HepG2 (cell line): ENCODE results near the gene CTRB2. TPM values are rescaled to one million over a fixed set of nuclear protein-coding genes. Genes with fewer than 3 reads are reported as not detected.

Experiments
- ATAC-seq: fragments of 200-7000 bp; cut with Tn5 transposase; 3 replicates; pipeline ENCODE4 v1.9.1; 2020; ENCODE audit warnings: mild to moderate bottlenecking, moderate library complexity
- BruUV-seq: library from RNA; stranded (reverse); fragments of 400-500 nt; replicated peaks from 2 replicates; lab custom pipeline; 2021; lab: Mats Ljungman, UMichigan
- CTCF ChIA-PET: fragments of 300-600 bp; formaldehyde crosslinking; extraction: SDS; loops from one replicate; lab custom pipeline; 2021; ENCODE audit warnings: low total read pairs, inconsistent platforms, low intra/inter-chr PET ratio; lab: Yijun Ruan, JAX
- POLR2A ChIA-PET: fragments of 350-600 bp; sonication (Branson Sonifier 250); formaldehyde crosslinking; loops from one replicate; lab custom pipeline; 2020; ENCODE audit warnings: antibody characterized with exemption, inconsistent platforms; lab: Yijun Ruan, JAX
- DNase-seq: peaks from one replicate; pipeline ENCODE4 v3.0.0-alpha.2; 2015; ENCODE audit warnings: low spot score
- FAIRE-seq: peaks from 3 replicates; lab custom pipeline; 2011; peaks lifted over from hg19 to GRCh38; lab: Jason Lieb, UNC
- H2AFZ ChIP-seq: one replicate; pipeline ENCODE4 v1.6.1; 2011; ENCODE audit warnings: low read length, inconsistent platforms
- H3K27ac ChIP-seq: fragments of 300-600 bp; 3 replicates; pipeline ENCODE4 v1.8.0; 2011; ENCODE audit warnings: mixed run types, mild to moderate bottlenecking, mixed read lengths, low read length, inconsistent platforms; ENCODE audit not compliant: insufficient read depth; ENCODE audit errors: extremely low read length
- H3K27me3 ChIP-seq, 2 experiments: fragments of 200-600 bp in 1 of 2; 2 replicates in 1 of 2; 3 replicates in 1 of 2; pipeline versions ENCODE4 v1.6.0 to v1.8.0; 2011; ENCODE audit warnings: low read length in 2 of 2, mild to moderate bottlenecking in 2 of 2, moderate library complexity in 2 of 2, inconsistent platforms in 1 of 2; ENCODE audit not compliant: insufficient read depth in 2 of 2, control insufficient read depth in 1 of 2
- H3K36me3 ChIP-seq, 2 experiments: fragments of 200-600 bp in 1 of 2; replicated peaks in 1 of 2; 2 replicates in 1 of 2; 3 replicates in 1 of 2; pipeline versions ENCODE4 v1.5.1 to v1.8.0; 2011; ENCODE audit warnings: low read length in 2 of 2, inconsistent platforms in 1 of 2; ENCODE audit not compliant: insufficient read depth in 2 of 2, control insufficient read depth in 1 of 2
- H3K4me1 ChIP-seq: 2 replicates; pipeline ENCODE4 v1.5.1; 2012; ENCODE audit warnings: low read length, inconsistent platforms; ENCODE audit not compliant: insufficient read depth
- H3K4me2 ChIP-seq: 2 replicates; pipeline ENCODE4 v1.6.0; 2011; ENCODE audit warnings: low read depth, low read length, inconsistent platforms
- H3K4me3 ChIP-seq, 3 experiments: fragments of 200-600 bp in 1 of 3; sonication (generic), shearing (Covaris generic) in 1 of 3; replicated peaks in 1 of 3; 2 replicates each; pipeline ENCODE4 v1.5.1; 2011 to 2016; ENCODE audit warnings: low read length in 3 of 3, inconsistent platforms in 2 of 3, low read depth in 2 of 3, mild to moderate bottlenecking in 2 of 3, control low read depth in 1 of 3, mixed read lengths in 1 of 3; ENCODE audit not compliant: insufficient read depth in 1 of 3
- H3K79me2 ChIP-seq: one replicate; pipeline ENCODE4 v1.6.1; 2011; ENCODE audit warnings: low read length, inconsistent platforms; ENCODE audit not compliant: insufficient read depth
- H3K9ac ChIP-seq: 2 replicates; pipeline ENCODE4 v1.6.0; 2011; ENCODE audit warnings: mild to moderate bottlenecking, low read depth, low read length, inconsistent platforms; ENCODE audit not compliant: insufficient read depth
- H3K9me3 ChIP-seq: 2 replicates; pipeline ENCODE4 v1.5.1; 2012; ENCODE audit warnings: mild to moderate bottlenecking, low read length
- H4K20me1 ChIP-seq: 2 replicates; pipeline ENCODE4 v1.6.0; 2011; ENCODE audit warnings: inconsistent platforms, mild to moderate bottlenecking, low read length, moderate library complexity; ENCODE audit not compliant: insufficient read depth
- ATF5 ChIP-seq: sonication (generic); formaldehyde crosslinking; IDR thresholded peaks from 2 replicates; pipeline ENCODE4 v1.4.0; 2020; ENCODE audit warnings: mild to moderate bottlenecking, low read depth, missing genetic modification reagents
- CENPT ChIP-seq: sonication (generic); formaldehyde crosslinking; IDR thresholded peaks from 2 replicates; pipeline ENCODE4 v1.8.0; 2022; ENCODE audit warnings: low read depth, mild to moderate bottlenecking, moderate library complexity, missing genetic modification reagents
- ELF1 ChIP-seq: sonication (generic); formaldehyde crosslinking; IDR thresholded peaks from 2 replicates; pipeline ENCODE4 v1.4.0; 2020; ENCODE audit warnings: missing genetic modification reagents
- EZH2 ChIP-seq: conservative IDR thresholded peaks from 2 replicates; pipeline ENCODE4 v1.6.1; 2012; ENCODE audit warnings: mild to moderate bottlenecking, low read depth, low read length, moderate library complexity
- GPBP1L1 ChIP-seq: sonication (generic); formaldehyde crosslinking; IDR thresholded peaks from 2 replicates; pipeline ENCODE4 v1.5.0; 2020; ENCODE audit warnings: mild to moderate bottlenecking, missing genetic modification reagents
- IKZF4 ChIP-seq: sonication (generic); formaldehyde crosslinking; IDR thresholded peaks from 2 replicates; pipeline ENCODE4 v1.5.1; 2020; ENCODE audit warnings: borderline replicate concordance, mild to moderate bottlenecking, low read depth, missing genetic modification reagents; ENCODE audit errors: not compliant biosample characterization
- NR2F2 ChIP-seq: IDR thresholded peaks from 2 replicates; pipeline ENCODE4 v1.6.1; 2012; ENCODE audit warnings: low read depth, inconsistent platforms, borderline replicate concordance
- REST ChIP-seq, 2 experiments: IDR thresholded peaks; 2 replicates each; pipeline ENCODE4 v1.6.1; 2011 to 2012; ENCODE audit warnings: low read length in 2 of 2, borderline replicate concordance in 1 of 2, low read depth in 1 of 2, mild to moderate bottlenecking in 1 of 2, moderate library complexity in 1 of 2
- SP2 ChIP-seq: sonication (generic); formaldehyde crosslinking; IDR thresholded peaks from 2 replicates; pipeline ENCODE4 v1.5.1; 2020; ENCODE audit warnings: mild to moderate bottlenecking, missing genetic modification reagents
- TAF1 ChIP-seq: sonication (generic); formaldehyde crosslinking; IDR thresholded peaks from 2 replicates; pipeline ENCODE4 v1.4.0; 2020; ENCODE audit warnings: missing genetic modification reagents
- ZBTB14 ChIP-seq: sonication (generic); formaldehyde crosslinking; IDR thresholded peaks from 2 replicates; pipeline ENCODE4 v1.4.0; 2020; ENCODE audit warnings: missing genetic modification reagents
- ZIK1 ChIP-seq: sonication (generic); formaldehyde crosslinking; IDR thresholded peaks from 2 replicates; pipeline ENCODE4 v1.5.0; 2020; ENCODE audit warnings: mild to moderate bottlenecking, low read depth, missing genetic modification reagents, borderline replicate concordance
- ZNF34 ChIP-seq: sonication (generic); formaldehyde crosslinking; IDR thresholded peaks from 2 replicates; pipeline ENCODE4 v1.4.0; 2020; ENCODE audit warnings: mild to moderate bottlenecking, missing genetic modification reagents, borderline replicate concordance
- ZNF382 ChIP-seq: sonication (generic); formaldehyde crosslinking; IDR thresholded peaks from 2 replicates; pipeline ENCODE4 v1.5.0; 2020; ENCODE audit warnings: missing genetic modification reagents, mild to moderate bottlenecking, borderline replicate concordance
- ZNF747 ChIP-seq: sonication (generic); formaldehyde crosslinking; IDR thresholded peaks from 2 replicates; pipeline ENCODE4 v1.8.1; 2023; ENCODE audit warnings: missing genetic modification reagents, mild to moderate bottlenecking, borderline replicate concordance
- WGBS: methylation state at CpG from one replicate; pipeline ENCODE4 v1.1.6; 2017; ENCODE audit warnings: low lambda C conversion rate; 5-methylcytosine and 5-hydroxymethylcytosine counted together
- in situ Hi-C: cut with HindIII; loops from 2 replicates; pipeline ENCODE4 v1.10.0; 2017; ENCODE audit warnings: low pct_unique_long_range_greater_than_20kb; ENCODE audit not compliant: extremely low pct_ligation_motif_present
- intact Hi-C: fragments of 100-400 bp; cut with micrococcal nuclease; formaldehyde crosslinking; loops from one replicate; pipeline ENCODE4 v1.10.0; 2022; ENCODE audit not compliant: unreplicated experiment
- polyA plus RNA-seq, 8 experiments: library from polyadenylated mRNA; depleted of rRNA in 3 of 8; stranded (reverse) in 7 of 8; unstranded in 1 of 8; fragments of >200 nt; fragmentation: Illumina TruSeq in 4 of 8; extraction: Trizol in 4 of 8; gene quantifications; 2 replicates each; pipeline versions ENCODE4 v1.2.1 to v1.2.3, GENCODE V29; 2011 to 2016; ENCODE audit warnings: low read depth in 4 of 8, missing spikeins in 1 of 8, mixed read lengths in 1 of 8; ENCODE audit not compliant: insufficient read depth in 1 of 8
- total RNA-seq, 5 experiments: library from RNA; depleted of rRNA; stranded (reverse); fragments of >200 nt; fragmentation: Illumina TruSeq; extraction: Trizol; gene quantifications; 2 replicates each; pipeline ENCODE4 v1.2.3, GENCODE V29; 2016; ENCODE audit warnings: low read depth in 1 of 5

Gene CTRB2
- total and polyA plus RNA-seq, 2 of the 13 experiments (the other 11 are each of a cell fraction or from before 2014, with no cell fraction given), result 0.13 TPM; not detected in 1

GRCh38 chr16:75250809-75251279 lies 43.9 kb upstream of the CTRB2 start:
- POLR2A ChIA-PET, result interaction anchor here (0.6 to 14.7 kb wide), 9 partner anchors 12 to 136 kb away, joined by 3 to 312 read pairs (median 9); no protein-coding TSS in a partner anchor
- BruUV-seq, result no TSS peak
- peaks cover 40% of the 10 kb centered on the region for H4K20me1 ChIP-seq
- FAIRE-seq (no peak), ATAC-seq (peak; percentile 63), DNase-seq (peak; percentile 70)
- peaks cover 84% of the 10 kb centered on the region for H3K4me1 ChIP-seq
- peak overlapping the region; percentile 84 for H3K4me2 ChIP-seq
- peaks cover 90% of the 10 kb centered on the region for H3K79me2 ChIP-seq
- H3K4me3 ChIP-seq, result peak overlapping the region; percentile 76 to 87 (median 86)
- CTCF ChIA-PET, result no interaction called here
- H3K9me3 ChIP-seq, result no peaks in the 10 kb centered on the region
- H3K36me3 ChIP-seq, result peaks cover 0 to 7% of the 10 kb centered on the region in 2 experiments; a peak in 2 of 5 replicates
- no peaks in the 10 kb centered on the region; a peak in 1 of 5 replicates for H3K27me3 ChIP-seq
- no peak overlapping the region for H2AFZ ChIP-seq
- H3K9ac ChIP-seq, result peak overlapping the region; percentile 99
- peak overlapping the region; percentile 97 for H3K27ac ChIP-seq
- in situ Hi-C loops (no loop called here), intact Hi-C loops (loop anchor here (5.0 kb wide), 1 partner anchor 136 kb away; no protein-coding TSS in a partner anchor)
- WGBS, result under 1% methylated on average over 29 of the region's 59 CpGs
- TF ChIP-seq SP2 (CRISPR knock-in tag) (no peak), ZNF34 (CRISPR knock-in tag) (peak; percentile 58; the same call in 1 of the 2 replicates), CENPT (no peak), ELF1 (CRISPR knock-in tag) (no peak), ZIK1 (CRISPR knock-in tag) (no peak), ZNF747 (CRISPR knock-in tag) (peak; percentile 60; the same call in 1 of the 2 replicates), ATF5 (CRISPR knock-in tag) (no peak), TAF1 (CRISPR knock-in tag) (peak; percentile 58; the same call in 1 of the 2 replicates), REST (IDR thresholded peaks at IDR 0.05; ENCODE audit: borderline replicate concordance in 1 of 2, low read depth in 1 of 2, low read length in 2 of 2) (no peak), EZH2 (no peak), ZNF382 (CRISPR knock-in tag) (no peak), GPBP1L1 (CRISPR knock-in tag) (no peak), IKZF4 (CRISPR knock-in tag) (no peak), ZBTB14 (no peak), NR2F2 (peak; percentile 37; the same call in 1 of the 2 replicates)
